CD4-positive, alpha-beta T cell treated with Interferon gamma for 1 hour (primary cell): ENCODE results near the gene NTRK1.

Experiments used
- DNase-seq: peaks from one replicate; pipeline ENCODE4 v3.0.0-alpha.2; 2020

The NTRK1 gene

DNA sequence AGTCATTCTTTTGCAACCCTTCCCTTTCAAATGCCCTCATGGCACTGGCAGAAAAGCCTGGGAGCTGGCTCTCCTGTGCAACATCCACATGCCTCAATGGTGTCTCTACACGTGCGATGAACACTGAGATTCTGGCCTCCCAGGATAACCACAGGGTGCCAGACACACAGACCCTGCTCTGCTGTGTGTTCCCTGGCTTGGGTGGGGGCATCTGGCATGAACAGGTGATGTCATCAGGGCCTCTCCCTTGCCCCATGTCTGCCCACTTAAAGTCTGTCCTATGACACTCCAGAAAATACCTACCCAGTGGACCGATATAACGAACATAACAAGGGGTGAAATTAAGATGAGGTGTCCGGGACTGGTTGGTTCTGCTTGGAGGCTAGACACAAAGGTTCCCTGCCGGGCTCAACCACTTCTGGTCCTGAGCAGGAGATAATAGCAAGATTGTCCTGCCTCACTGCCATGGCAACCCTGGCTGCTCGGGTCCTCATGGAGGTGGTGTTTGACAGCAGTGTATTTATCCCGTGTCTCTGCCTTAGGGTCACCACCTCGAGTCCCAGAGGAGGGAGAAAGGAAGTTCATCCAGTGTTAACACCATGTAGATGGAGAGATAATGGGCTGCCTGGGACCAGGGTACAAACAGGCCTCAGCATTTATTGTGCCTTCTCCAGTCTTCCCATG, 21.1 kb upstream of the NTRK1 start:
- no peak for DNase-seq

DNA sequence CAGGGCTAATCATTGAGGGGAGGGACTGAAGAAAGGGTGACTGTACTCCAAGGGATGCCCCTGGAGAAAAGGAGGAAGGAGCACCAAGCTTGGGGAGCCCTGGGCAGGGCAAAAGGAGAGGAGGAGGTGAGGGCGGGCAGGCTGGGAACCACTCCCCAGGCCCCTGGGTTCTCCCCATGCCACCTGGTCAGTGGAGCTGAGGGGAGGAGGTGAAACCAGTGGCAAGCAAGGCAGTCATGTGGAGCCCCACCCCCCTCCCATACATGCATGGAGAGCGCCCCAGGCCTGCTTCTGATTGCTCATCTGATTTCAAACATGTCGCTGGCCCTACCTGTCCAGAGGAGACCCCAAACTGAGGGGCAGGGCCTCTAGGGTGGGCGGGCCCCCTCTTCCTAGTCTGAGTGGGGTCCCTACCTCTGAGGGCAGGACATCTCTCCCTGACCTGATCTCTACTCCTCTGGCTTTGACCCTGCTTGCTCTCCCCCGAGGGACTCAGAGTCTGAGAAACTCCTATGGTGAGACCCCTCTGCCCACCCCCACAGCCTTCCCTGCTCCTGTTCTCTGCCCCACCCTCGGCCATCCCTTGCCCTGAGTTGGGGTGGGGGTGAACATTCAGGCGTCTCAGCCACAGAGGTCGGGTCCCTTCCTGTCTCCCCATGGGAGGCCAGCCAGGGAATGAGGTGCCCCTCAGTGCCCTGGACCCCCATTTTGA, 20.3 kb upstream of the NTRK1 start:
- no peak for DNase-seq

DNA sequence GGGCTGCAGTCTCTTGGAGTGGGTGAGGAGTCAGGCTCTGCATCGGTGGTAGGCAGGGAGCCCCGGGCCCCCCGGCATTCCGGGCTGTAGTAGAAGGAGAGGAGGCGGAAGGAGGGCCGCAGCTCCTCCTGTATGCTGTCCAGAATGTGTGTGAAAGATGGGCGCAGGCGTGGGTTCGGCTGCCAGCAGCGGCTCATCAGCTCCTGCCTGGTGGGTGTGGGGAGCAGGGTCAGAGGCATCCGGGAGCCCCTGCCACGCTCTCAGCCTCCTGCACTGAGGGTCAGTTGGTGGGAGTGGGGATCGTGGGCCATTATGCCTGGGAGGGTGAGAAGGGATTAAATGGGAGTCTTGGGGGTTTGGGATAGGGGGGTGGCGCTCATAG, 19.8 kb upstream of the NTRK1 start:
- DNase-seq, result no peak

DNA sequence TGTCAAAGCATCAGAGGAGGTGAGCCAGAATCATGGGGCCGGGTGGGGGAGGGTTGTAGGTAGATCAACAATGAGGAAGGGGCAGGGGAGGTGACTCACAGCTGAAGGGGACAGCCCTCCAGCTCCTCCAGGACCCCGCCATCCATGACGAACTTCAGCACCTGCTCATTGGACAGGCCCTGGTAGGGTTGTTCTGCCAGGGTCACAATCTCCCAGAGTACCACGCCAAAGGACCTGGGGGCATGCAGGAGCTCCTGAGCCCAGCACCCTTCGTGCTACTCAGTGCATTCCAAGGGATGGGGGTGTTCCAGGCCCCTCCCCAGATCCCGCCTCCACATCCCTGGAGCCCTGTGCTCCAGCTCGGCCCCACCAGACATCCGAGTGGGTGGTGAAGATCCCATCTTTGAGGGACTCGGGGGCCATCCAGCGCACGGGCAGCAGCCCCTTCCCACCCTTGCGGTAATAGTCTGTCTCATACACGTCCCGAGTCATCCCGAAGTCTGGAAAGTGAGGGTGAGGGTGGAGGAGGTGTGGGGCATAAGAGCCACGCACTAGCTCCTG, 19.3 kb upstream of the NTRK1 start:
- DNase-seq, result no peak

DNA sequence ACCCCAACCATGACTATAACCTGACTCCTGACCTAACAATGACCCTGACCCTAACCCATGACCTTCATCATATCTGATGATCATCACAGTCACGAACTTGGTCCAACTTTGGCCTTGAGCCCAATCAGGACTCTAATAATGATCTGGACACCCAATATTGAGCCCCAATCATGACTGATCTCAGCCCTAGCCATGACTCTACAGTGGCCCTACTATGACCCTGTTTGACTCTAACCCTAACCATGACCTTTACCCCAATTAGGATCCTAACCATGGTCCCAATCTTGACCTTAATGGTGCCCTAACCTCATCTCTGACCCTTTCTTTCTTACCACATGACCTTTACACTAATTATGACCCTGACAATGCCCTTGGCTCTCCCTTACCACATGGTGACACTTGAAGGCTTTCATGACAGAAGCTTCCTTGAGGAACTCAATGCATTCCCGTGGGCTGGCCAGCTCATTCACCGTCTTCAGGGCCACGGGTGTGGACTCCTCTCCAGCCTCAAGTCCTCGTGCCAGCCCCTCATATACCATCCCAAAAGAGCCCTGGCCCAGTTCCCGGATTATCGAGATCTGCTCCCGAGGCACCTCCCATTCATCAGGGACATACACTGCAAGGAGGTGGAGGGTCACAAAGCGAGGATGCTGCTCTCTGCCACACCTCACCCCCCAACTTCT, 17.9 kb upstream of the NTRK1 start:
- no peak for DNase-seq

DNA sequence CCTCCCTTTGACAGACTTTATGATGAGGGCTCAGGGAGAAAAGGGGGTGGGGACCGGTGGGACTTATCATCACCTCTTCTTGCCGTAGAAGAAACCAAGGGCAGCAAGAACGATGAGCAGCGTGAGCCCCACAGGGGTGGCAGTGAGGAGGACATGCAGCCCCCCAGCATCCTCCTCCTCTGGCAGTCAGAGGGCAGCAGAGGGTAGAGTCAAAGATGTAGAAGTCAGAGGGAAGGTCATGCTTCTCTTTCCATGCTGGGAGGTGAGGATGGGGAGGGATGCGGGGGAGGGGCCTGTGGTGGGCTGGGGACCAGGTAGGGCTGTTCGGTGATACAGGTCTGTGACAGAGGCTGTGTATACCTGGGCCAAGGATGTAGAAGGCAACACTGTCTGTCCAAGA, 16.6 kb upstream of the NTRK1 start:
- DNase-seq, result no peak

DNA sequence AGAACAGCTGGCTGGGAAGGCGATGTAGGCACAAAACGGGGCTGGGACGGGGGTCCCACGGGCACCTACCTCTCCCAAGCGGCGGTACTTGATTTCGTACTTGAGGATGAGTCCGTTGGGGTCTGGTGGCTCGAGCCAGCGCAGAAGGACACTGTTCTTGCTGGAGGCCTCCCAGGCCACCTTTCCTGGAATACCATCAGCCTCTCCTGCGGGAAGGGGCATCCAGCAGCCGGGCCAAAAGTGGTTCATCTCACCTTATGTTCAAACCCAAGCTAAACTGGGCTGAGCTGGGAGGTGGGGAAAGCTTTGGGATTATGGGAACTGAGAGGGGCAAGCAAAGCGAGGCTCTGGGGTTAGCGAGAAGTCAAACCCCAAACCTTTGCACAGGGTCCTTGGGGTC, 16.0 kb upstream of the NTRK1 start:
- no peak for DNase-seq

DNA sequence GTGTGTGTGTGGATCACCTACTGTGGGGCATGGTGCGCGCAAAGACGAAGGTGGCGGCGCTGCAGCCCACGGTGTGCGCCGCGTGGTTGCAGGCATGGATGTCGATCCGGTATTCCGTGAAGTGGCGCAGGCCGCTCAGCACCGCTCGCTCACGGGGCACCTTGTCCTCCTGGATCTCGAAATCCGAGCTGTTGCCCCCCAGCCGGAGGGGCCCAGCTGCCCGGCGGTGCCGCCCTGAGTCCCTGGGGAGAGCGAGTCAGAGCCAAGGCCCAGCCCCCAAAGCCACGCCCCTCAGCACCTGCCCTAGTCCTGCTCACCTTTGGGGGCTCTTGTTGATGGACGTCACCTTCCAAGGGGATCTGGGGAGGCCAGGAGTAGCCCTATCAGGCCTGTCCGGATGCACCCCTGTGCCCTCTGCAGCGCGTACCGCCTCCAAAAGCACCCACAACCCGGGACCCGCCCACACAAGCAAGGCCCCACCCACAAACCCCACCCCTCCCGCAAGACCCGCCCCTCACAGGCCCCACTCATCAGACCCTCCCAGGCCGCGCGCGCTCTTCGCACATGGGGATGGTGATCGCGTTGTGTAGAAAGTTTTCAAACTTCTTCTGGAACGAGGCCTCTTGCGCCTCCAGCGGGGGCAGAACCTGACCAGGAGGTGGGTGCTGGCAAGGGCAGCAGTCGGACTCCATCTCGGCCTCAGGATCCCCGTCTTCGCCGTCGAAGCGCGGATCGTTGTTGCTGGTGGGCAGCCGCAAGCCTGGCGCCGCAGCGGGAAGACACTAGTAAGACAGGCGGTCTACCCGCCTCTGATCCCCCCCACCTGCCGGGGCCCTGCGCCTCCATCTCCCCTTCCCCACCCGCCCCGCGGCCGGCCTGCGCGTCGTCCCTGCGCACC, 15.4 kb upstream of the NTRK1 start:
- peak; percentile 25 for DNase-seq

DNA sequence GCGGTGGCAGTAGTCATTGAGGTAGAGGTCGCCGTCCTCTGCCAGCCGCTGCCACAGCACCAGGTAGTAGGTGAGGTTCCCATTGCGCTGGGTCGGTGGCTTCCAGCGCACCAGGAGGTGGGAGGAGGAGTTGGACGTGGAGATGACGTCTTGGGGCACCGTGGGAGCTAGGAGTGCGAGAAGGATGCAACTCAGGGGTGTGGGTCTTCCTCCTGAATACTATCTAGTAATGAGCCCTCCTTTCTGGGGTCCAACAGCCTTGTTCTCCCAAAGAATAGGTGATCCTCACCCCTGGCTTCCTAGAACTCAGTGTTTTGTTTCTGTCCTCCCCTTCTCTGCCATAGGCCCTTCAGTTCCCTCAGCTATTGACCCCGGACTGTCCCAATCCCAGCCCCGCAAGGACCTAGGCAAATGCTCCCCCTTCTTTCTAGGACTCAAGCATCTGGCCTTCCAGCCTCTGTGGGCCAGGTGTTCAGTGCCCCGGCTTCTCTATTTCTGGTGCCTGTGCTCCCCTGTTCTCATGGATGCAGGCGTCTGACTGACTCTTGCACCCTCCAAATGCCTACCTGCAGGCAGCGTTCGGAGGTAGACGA, 14.6 kb upstream of the NTRK1 start:
- DNase-seq, result no peak

DNA sequence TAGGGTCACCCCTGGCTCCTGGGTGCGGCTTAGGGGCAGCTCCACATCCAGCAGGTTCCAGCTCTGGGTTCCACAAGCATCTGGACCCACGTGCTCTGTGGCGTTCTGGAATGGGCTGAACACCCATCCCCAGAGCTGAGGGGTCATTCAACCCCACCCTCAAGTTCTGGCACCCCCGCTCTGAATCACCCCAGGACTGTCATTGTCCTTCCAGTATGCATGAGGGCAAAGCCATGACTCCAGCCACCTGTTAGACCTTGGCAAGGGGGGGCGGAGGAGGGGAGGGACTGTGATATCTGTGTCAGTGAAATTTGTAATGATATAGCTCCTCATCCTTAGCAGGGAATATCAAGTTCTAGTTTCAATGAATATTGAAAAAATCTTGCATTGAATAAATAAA, 14.0 kb upstream of the NTRK1 start:
- no peak for DNase-seq

DNA sequence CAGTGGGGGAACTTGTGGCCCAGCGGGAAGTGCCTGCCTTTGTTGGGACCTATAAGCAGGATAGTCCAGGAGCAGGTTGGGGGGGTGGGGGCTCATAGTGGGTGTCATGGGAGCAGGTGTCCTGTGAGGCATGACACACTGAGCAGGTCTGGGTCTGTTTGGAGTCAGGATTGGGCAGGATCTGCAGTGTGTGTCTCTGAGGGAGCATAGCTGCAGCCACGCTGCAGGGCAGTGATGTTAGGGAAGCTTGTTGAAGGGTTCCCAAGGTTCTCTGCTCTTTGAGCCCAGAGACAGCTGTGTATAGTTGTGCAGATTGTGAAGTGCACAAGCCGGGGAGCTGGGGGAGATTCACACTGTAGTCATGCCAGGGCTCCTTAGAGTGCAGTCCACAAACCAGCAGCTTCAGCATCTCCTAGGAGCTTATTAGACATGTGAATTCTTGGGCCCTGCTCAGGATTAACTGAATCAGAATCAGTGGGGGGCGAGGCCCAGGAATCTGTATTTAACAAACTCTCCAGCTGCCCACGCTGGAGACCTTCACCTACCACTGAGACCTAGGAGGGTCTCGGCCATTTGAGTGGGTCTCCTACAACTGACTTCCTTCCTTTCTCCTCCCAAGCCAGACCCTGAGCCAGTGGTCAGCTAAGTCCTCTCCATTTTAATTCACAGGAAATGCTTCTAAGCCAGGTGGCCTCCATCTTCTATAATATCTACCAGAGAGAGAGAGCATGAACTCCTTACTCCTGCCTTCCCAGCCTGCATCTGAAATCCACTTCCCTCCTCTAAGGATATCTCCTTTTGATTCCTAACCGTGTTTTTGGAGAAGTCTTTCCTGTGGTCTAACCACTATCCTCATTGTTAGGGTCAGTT, 12.8 kb upstream of the NTRK1 start:
- no peak for DNase-seq

DNA sequence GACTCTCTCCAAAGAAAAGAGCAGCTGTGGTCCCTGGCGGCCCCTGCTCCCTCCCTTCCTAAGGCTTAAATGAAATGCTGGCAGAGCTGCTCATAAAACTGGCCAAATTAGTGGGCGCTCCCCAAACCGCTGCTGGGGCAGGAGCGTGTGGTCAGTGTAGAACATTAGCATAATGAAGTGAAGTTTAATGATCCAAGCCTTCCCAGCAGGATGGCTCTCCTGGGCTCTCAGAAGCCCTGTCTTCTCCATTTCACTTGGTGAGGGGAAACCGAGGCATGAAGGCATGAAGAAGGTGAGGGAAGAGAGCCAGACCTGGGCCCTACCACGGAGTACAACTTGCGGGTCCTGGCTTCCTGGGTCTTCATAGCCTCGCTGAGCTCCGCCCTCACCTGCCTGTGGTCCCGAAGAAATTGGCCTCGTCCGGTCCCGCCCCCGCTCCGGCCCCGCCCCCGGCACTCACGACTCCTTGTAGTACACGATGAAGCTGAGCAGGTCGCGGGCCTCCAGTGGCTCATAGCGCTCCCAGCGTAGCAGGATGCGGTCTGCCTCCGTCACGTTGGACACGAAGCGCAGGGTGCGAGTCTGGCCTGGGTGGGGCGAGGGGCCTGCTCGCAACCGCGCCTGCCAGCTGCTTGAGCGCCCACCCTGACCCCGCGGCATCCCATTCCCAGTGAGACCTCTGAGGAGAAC, 12.1 kb upstream of the NTRK1 start:
- DNase-seq, result peak; percentile 79

DNA sequence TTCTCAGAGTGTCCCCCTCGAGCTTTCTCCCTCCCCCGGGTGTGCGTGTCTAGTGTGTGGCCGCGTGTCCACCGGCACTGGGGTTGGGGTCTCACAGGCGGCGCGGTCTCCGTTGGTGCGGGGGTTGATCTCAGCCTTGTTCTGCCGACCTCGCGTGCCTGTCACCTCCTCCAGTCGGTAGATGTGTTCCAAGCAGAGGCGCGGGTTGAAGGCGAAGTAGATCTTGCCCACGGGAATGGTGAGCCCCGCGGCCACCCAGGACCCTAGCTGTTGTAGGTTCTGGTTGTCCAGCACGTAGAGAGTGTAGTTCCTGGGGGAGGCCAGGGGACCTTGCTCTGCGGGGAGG, 11.5 kb upstream of the NTRK1 start:
- DNase-seq, result no peak

DNA sequence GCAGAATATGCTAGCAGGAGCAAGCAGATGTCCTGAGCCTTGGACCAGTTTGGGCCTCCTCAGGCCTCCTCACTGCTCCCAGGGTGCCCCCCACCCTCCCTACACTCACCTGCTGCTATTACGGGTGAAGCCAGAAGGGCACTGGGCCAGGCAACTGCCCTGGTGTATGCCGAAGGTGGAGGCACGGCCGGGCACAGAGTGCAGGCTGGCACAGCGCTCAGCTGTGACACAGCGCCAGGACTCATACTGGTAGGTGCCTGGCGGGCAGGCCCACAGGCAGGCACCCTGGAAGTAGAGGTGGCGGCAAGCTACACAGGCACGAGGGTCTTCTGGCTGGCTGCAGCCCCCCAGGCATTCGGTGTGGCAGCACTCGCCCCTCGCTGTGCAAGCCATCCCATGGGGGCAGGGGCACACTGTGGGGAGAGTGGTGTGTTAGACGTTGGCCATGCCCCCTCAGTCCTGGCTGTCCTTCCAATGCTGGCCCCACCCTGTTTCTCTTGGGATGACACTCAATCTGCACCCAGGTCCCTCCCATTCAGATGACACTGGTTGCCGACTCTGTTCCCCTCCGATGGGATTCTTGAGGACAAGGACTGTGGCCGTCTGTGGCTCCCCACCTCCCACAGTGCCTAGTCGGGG, 8.8 kb upstream of the NTRK1 start:
- no peak for DNase-seq

DNA sequence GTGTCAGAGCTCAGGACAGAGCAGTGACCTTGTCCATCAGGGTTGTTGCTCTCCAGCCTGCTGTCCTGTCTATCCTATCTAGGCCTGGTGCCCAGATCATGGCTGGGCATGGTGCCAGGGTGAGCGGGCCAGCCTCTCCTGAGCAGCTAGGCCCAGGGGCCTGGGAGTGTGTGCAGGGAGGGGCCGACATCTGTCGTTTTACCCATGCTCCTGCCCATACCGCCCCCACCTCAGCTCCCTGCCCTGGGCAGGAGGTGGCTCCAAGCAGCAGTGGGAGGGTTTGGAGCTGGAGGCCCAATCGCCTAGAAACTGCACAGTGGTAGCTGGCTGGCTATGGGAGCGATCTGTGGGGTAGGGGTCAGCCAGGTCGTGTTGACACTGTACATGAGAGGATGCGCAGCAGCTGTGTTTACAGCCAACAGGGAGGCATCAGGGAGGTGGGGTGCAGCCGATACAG, 8.2 kb upstream of the NTRK1 start:
- no peak for DNase-seq

DNA sequence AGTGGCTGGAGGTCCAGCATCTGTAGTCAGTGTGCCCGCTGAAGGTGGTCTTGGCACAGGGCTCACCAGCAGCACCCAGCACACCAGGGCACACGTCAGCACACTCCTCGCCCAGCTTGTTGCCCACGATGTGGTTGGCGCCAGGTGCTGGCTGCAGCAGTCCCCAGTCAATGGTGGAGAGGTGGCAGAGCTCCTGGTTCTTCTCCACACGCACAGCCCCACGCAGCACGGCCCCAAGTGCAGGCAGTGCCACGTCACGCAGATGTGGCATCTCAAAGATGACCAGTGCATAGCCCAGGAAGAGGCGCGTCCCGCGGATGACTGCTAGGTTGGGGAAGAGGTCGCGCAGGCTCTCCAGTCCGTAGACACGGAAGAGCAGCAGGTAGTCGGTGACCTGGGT, 6.9 kb upstream of the NTRK1 start:
- DNase-seq, result no peak

DNA sequence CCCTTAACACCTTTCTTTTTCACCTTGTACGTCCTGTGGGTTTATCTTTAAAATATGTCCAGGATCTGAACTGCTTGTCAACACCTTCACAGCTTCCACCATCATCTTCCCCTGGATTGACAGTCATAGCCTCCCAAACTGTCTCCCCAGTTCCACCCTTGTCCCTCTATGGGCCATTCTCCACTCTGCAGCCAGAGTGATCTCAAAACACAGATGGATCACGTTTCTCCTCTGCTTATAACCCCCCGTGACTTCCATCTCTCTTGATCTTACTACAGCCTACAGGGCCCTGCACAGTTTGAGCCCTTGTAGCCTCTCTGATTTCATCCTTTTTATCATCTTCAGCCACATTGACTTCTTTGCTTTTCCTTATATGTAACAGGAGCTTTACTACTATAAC, 6.0 kb upstream of the NTRK1 start:
- DNase-seq, result no peak

DNA sequence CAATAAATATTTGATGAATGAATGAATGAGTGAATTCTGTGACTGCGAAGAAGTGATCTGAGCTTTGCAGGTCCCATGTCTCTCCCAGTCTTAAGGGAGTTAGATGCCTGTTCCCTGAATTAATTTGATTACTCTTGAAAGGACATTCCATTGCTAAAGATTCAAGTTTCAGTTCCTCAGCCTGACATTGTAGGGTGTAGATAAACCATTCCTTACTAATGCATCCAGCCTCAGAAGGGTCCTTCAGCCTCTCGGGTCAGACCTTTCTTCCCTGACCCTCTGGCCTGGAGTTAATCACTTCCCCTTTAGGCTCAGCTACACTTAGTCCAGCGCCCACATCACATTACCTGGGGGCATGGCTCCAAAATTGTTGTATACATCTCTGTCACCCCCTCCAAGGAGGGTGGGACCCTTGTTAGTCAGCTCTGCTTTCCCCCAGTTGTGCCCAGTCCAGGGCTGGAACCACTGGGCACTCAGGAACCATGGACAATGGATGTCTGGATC, 4.3 kb upstream of the NTRK1 start:
- DNase-seq, result no peak

DNA sequence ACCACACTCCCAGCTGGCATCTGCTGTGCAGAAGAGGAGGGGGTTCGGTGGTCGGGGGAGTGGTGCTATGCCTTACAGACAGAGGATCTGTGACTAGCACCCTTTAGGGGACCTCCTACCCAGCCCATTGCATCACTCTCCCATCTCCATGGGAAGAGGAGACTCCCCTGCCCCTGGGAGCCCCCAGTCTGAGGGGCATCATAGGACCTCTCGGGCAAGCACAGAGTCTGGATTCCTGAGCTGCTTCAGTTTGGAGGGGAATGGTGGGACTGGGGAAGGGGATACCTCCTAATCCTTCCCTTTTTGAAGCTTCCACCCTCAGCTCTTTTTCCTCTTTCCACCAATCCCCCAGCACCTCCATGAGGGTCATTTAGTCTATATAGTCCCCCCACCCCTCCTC, 3.1 kb upstream of the NTRK1 start:
- DNase-seq, result no peak

DNA sequence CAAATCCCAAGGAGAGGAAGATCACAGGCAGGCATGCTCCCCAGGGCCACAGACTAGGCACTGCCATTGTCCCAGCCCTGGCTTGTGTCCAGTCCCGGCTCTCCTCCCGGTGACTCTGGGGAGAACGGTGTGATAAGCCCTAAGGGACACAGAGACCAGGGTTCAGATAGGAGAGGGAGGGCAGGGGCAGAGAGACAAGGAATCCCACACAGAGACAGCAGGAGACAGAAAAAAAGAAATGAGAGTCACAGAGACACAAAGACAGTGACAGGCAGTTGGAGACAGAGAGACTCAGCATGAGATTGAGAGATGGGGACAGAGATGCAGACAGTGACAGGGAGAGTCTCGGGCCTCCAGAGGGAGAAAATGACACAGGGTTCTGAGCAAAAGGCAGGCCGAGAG, 2.1 kb upstream of the NTRK1 start:
- no peak for DNase-seq
